ENCODE results near the gene AIF1L. TPM values are rescaled to one million over a fixed set of nuclear protein-coding genes. Genes with fewer than 3 reads are reported as not detected.

The AIF1L gene
- total and polyA plus RNA-seq, 2 of the 4 experiments (the other 2 are of a cell fraction) = 0.18 to 0.19 TPM

GRCh38 chr9:131092030-131092429, 4.3 kb upstream of the AIF1L start:
- H3K9me1 ChIP-seq (ENCODE audit: insufficient read depth, low read length) = no peaks in the 10 kb centered on the region
- peak overlapping the region; percentile 70 for H2AK9ac ChIP-seq (replicated peaks; ENCODE audit: low read depth, low read length, poor library complexity)
- no peak overlapping the region for H4K8ac ChIP-seq (ENCODE audit: low read depth in 2 of 2, low read length in 2 of 2)
- no peak overlapping the region for H3K9ac ChIP-seq (ENCODE audit: low read depth, low read length)
- BruUV-seq (replicated peaks) = no TSS peak
- H3K27ac ChIP-seq (ENCODE audit: insufficient read depth, low read length) = no peak overlapping the region
- H3K4me3 ChIP-seq (ENCODE audit: insufficient read depth, low read depth, low read length) = no peak overlapping the region
- no peaks in the 10 kb centered on the region for H3K79me1 ChIP-seq (ENCODE audit: low read depth in 1 of 2, low read length in 2 of 2)
- TF ChIP-seq RCOR1 (IDR thresholded peaks at IDR 0.05; ENCODE audit: insufficient replicate concordance, low read length) (no peak), MXI1 (IDR thresholded peaks at IDR 0.05; ENCODE audit: borderline replicate concordance, low read depth, low read length) (no peak), POLR2A (IDR thresholded peaks at IDR 0.05; ENCODE audit: low read depth, low read length) (no peak), RFX5 (IDR thresholded peaks at IDR 0.05; ENCODE audit: low read depth, low read length) (no peak), CHD1 (IDR thresholded peaks at IDR 0.05; ENCODE audit: low read depth, low read length) (no peak), BHLHE40 (IDR thresholded peaks at IDR 0.05; ENCODE audit: low read depth, low read length) (no peak), CTCF (conservative IDR thresholded peaks at IDR 0.05; ENCODE audit: low read depth, low read length) (no peak), RAD21 (IDR thresholded peaks at IDR 0.05; ENCODE audit: low read length) (no peak), CEBPB (IDR thresholded peaks at IDR 0.05; ENCODE audit: low read depth, low read length) (no peak), ELK1 (IDR thresholded peaks at IDR 0.05; ENCODE audit: borderline replicate concordance, low read depth, low read length) (no peak), USF2 (IDR thresholded peaks at IDR 0.05; ENCODE audit: low read depth, low read length) (no peak), FOS (IDR thresholded peaks at IDR 0.05; ENCODE audit: low read depth, low read length) (no peak), SMC3 (IDR thresholded peaks at IDR 0.05; ENCODE audit: low read depth, low read length) (no peak), MAZ (IDR thresholded peaks at IDR 0.05; ENCODE audit: borderline replicate concordance, low read depth, low read length) (no peak), MAFK (IDR thresholded peaks at IDR 0.05; ENCODE audit: low read depth, low read length) (no peak), NFE2L2 (IDR thresholded peaks at IDR 0.05; ENCODE audit: low read depth, low read length) (no peak)
- no peak overlapping the region for H3K56ac ChIP-seq (ENCODE audit: extremely low read depth, insufficient read depth, low read length)
- no peak overlapping the region for H4K91ac ChIP-seq (ENCODE audit: insufficient read depth, low read depth, low read length)
- DNase-seq (no peak), ATAC-seq (ENCODE audit: low read depth) (no peak)
- H2AK5ac ChIP-seq (ENCODE audit: low read depth, low read length) = no peak overlapping the region
- POLR2A ChIA-PET (ENCODE audit: unreplicated experiment) = no interaction called here
- H3K18ac ChIP-seq (ENCODE audit: low read depth, low read length) = no peak overlapping the region
- H3K4me1 ChIP-seq (ENCODE audit: control insufficient read depth, insufficient read depth, low read length) = no peaks in the 10 kb centered on the region; the same call in 1 of the 2 replicates
- dilution Hi-C loops (cut with HindIII; ENCODE audit: low sequenced_read_pairs, unreplicated experiment) = no loop called here
- peaks cover 58% of the 10 kb centered on the region for H3K27me3 ChIP-seq (ENCODE audit: control insufficient read depth, insufficient read depth, low read length)
- no peak overlapping the region for H3K4ac ChIP-seq (ENCODE audit: low read depth, low read length)
- no peak overlapping the region for H3K14ac ChIP-seq (replicated peaks; ENCODE audit: low read depth, low read length)
- no peaks in the 10 kb centered on the region for H3K36me3 ChIP-seq (ENCODE audit: control insufficient read depth, insufficient read depth, low read length)
- H2BK5ac ChIP-seq (ENCODE audit: low read depth, low read length, poor library complexity, severe bottlenecking) = no peak overlapping the region
- H2BK15ac ChIP-seq (ENCODE audit: low read depth, low read length) = no peak overlapping the region
- H2BK120ac ChIP-seq (ENCODE audit: low read depth, low read length) = no peak overlapping the region
- in situ Hi-C loops (cut with MboI; ENCODE audit: low sequenced_read_pairs) = no loop called here
- no peak overlapping the region for H2AFZ ChIP-seq (replicated peaks; ENCODE audit: low read length, poor library complexity)
- 59% methylated on average over 3 of the region's 6 CpGs; no CpG with 5 or more reads in 1 of the 2 experiments for WGBS, 2 experiments (ENCODE audit: extremely low coverage in 2 of 2, insufficient read length in 1 of 2)
- H3K9me3 ChIP-seq (ENCODE audit: control insufficient read depth, insufficient read depth, low read length) = 0 out of 2 replicates have a peak, but pooled peaks cover 2% of the 10 kb centered on the region
- H2BK20ac ChIP-seq (ENCODE audit: low read depth, low read length) = no peak overlapping the region
- H3K23ac ChIP-seq (ENCODE audit: low read depth, low read length) = no peak overlapping the region
- no peak overlapping the region for H3K4me2 ChIP-seq (ENCODE audit: low read depth, low read length)
- H4K20me1 ChIP-seq (ENCODE audit: insufficient read depth, low read length) = no peaks in the 10 kb centered on the region
- H4K5ac ChIP-seq (ENCODE audit: low read depth, low read length) = no peak overlapping the region
- intact Hi-C loops (cut with micrococcal nuclease) = no loop called here
- CTCF ChIA-PET = no interaction called here

All from IMR-90 (cell line).